Astrocyte of the cerebellum (primary cell): ENCODE data around the gene KIFBP.
A peak's percentile ranks its signal among the peaks of the same experiment; 100 is the strongest.
"Not testable (repeated sequence)": the region's sequence is repeated elsewhere in the genome, so short reads cannot be mapped to it uniquely, and the experiment has no call there.

ENCODE experiments used
- DNase-seq: peaks from one replicate; pipeline ENCODE4 v3.0.0-alpha.2; 2011; ENCODE audit warnings: low read depth
- H3K4me3 ChIP-seq: 2 replicates; pipeline ENCODE4 v1.5.1; 2011; ENCODE audit warnings: mild to moderate bottlenecking, low read depth, low read length, moderate library complexity
- CTCF ChIP-seq: IDR thresholded peaks from 2 replicates; pipeline ENCODE4 v1.5.1; 2012; ENCODE audit warnings: low read length, low read depth, moderate library complexity, mild to moderate bottlenecking; ENCODE audit errors: missing control alignments
- in situ Hi-C: cut with HindIII; loops from 2 replicates; pipeline ENCODE4 v1.10.0; 2017; ENCODE audit warnings: low sequenced_read_pairs

The KIFBP gene

GRCh38 chr10:68955832-68956532 lies 32.6 kb upstream of the KIFBP start, which contains the start of gene DDX21:
TSS of gene DDX21 (plus strand) at chr10:68956170. CDS start at chr10:68956226, 56 bp downstream.
- H3K4me3 ChIP-seq = peak within 1 kb of the TSS; percentile 85
- in situ Hi-C loops = no loop called here
- peak; percentile 73 for TF ChIP-seq CTCF
- DNase-seq = peak; percentile 80

GRCh38 chr10:68957284-68957615 lies 31.4 kb upstream of the KIFBP start:
- in situ Hi-C loops = no loop called here
- TF ChIP-seq CTCF = no peak
- H3K4me3 ChIP-seq = peak overlapping the region; percentile 85
- no peak for DNase-seq

- DNase-seq = no peak
Observed at GRCh38 chr10:68957654-68958053, 30.9 kb upstream of the KIFBP start.

GRCh38 chr10:68959695-68960527 lies 28.7 kb upstream of the KIFBP start:
- no peak overlapping the region for H3K4me3 ChIP-seq
- DNase-seq = no peak
- no peak for TF ChIP-seq CTCF
- in situ Hi-C loops = no loop called here

More at GRCh38 chr10:68957654-68958053, 30.9 kb upstream of the KIFBP start:
- no peak for TF ChIP-seq CTCF
- in situ Hi-C loops = no loop called here
- peak overlapping the region; percentile 85 for H3K4me3 ChIP-seq

GRCh38 chr10:68963151-68963550 lies 25.5 kb upstream of the KIFBP start:
- in situ Hi-C loops = no loop called here
- no peak overlapping the region for H3K4me3 ChIP-seq
- no peak for TF ChIP-seq CTCF
- no peak for DNase-seq

GRCh38 chr10:68973975-68974374 lies 14.6 kb upstream of the KIFBP start:
- no peak for TF ChIP-seq CTCF
- in situ Hi-C loops = no loop called here
- H3K4me3 ChIP-seq = no peak overlapping the region
- no peak for DNase-seq

- DNase-seq, H3K4me3 ChIP-seq, in situ Hi-C loops: not testable (repeated sequence)
Observed at GRCh38 chr10:68975936-68976473, 12.6 kb upstream of the KIFBP start.

- in situ Hi-C loops, H3K4me3 ChIP-seq, DNase-seq: not testable (repeated sequence)
Observed at GRCh38 chr10:68979738-68980137, 8.9 kb upstream of the KIFBP start.
